Testis (tissue), 5 donors: Measurements from ENCODE around the gene ANXA6. TPM values are rescaled to one million over a fixed set of nuclear protein-coding genes. Genes with fewer than 3 reads are reported as not detected.

Experiments
- DNase-seq: peaks from one replicate; pipeline ENCODE4 v3.0.0-alpha.2; 2019
- H3K27ac ChIP-seq, 2 donors: fragments of 200-600 bp; sonication (generic); one replicate each; pipeline ENCODE4 v1.5.1; 2019
- H3K27me3 ChIP-seq: fragments of 200-600 bp; sonication (generic); one replicate; pipeline ENCODE4 v1.5.1; 2019
- H3K36me3 ChIP-seq: fragments of 200-600 bp; sonication (generic); one replicate; pipeline ENCODE4 v1.5.1; 2017; ENCODE audit warnings: low read depth; ENCODE audit errors: missing control alignments
- H3K4me1 ChIP-seq: fragments of 200-600 bp; sonication (generic); one replicate; pipeline ENCODE4 v1.5.1; 2019
- H3K4me3 ChIP-seq, 2 donors: fragments of 200-600 bp; sonication (generic); one replicate each; pipeline ENCODE4 v1.5.1; 2017 to 2019
- H3K9me3 ChIP-seq: fragments of 200-600 bp; sonication (generic); one replicate; pipeline ENCODE4 v1.5.1; 2017
- CTCF ChIP-seq, 3 experiments: fragments of 450-650 bp in 2 of 3; fragments of 200-600 bp in 1 of 3; sonication (generic) in 1 of 3; IDR thresholded peaks; one replicate each; pipeline ENCODE4 v1.5.1; 2016 to 2019; ENCODE audit warnings: antibody characterized with exemption in 3 of 3, mild to moderate bottlenecking in 2 of 3, moderate library complexity in 1 of 3
- POLR2A ChIP-seq: fragments of 450-650 bp; IDR thresholded peaks from one replicate; pipeline ENCODE4 v1.6.1; 2017; ENCODE audit warnings: antibody characterized with exemption, mild to moderate bottlenecking, moderate library complexity
- WGBS, 2 donors: methylation state at CpG; one replicate each; pipeline ENCODE4 v1.1.5; 2018; 5-methylcytosine and 5-hydroxymethylcytosine counted together
- intact Hi-C: fragments of 100-400 bp; cut with DNase I; formaldehyde crosslinking; loops from one replicate; pipeline ENCODE4 v1.15.1; 2023; ENCODE audit warnings: low total_unique reads
- long read RNA-seq, 2 donors: transcript quantifications; one replicate each; lab custom pipeline, GENCODE V29; 2026
- polyA plus RNA-seq: library from polyadenylated mRNA; stranded (reverse); fragments of 350-450 nt; fragmentation: Illumina TruSeq; extraction: RNeasy Lipid Tissue Mini Kit (QIAGEN cat#74804); gene quantifications from one replicate; pipeline ENCODE4 v1.2.3, GENCODE V29; 2014; ENCODE audit warnings: low read depth, low replicate concordance; ENCODE audit not compliant: insufficient read depth
- total RNA-seq, 2 donors: library from RNA; depleted of rRNA; stranded (reverse); fragments of >200 nt; gene quantifications; one replicate each; pipeline ENCODE4 v1.2.3, GENCODE V29; 2016

Gene ANXA6
- total RNA-seq = 100 to 1,000 TPM; 116 to 180 TPM
- 152 TPM for polyA plus RNA-seq
- long read RNA-seq, donor 1, transcript ANXA6-201 (26 exons, 2,593 nt) = major isoform, 51 of 169 reads
- long read RNA-seq, donor 1, partial matches to known transcripts = 102 of 169 reads
- long read RNA-seq, donor 1, other reads (novel, unspliced or antisense) = 14 of 169 reads
- long read RNA-seq, donor 2, transcript ANXA6-201 (26 exons, 2,593 nt) = major isoform, 21 of 60 reads
- long read RNA-seq, donor 2, partial matches to known transcripts = 39 of 60 reads
- long read RNA-seq, donor 2, other reads (novel, unspliced or antisense) = 0 of 60 reads

GRCh38 chr5:151157426-151158286 is at the start of gene ANXA6:
Gene ANXA6 (minus strand): TSS chr5:151157779. CDS start chr5:151147901, 9,878 bp downstream.
- 0 to 1% methylated on average over 10 to 49 of the region's 60 CpGs for WGBS, 2 donors
- peak within 1 kb of the TSS; percentile 83 to 91 for H3K4me3 ChIP-seq
- no peak for TF ChIP-seq POLR2A
- TF ChIP-seq CTCF (IDR thresholded peaks at IDR 0.05) = no peak
- H3K36me3 ChIP-seq = no peaks in the 10 kb centered on the region
- H3K9me3 ChIP-seq = no peaks in the 10 kb centered on the region
- H3K4me1 ChIP-seq = peaks cover 29% of the 10 kb centered on the region
- peak; percentile 92 for DNase-seq
- intact Hi-C loops = no loop called here
- H3K27me3 ChIP-seq = no peaks in the 10 kb centered on the region
- peak within 1 kb of the TSS; percentile 92 for H3K27ac ChIP-seq

- H3K9me3 ChIP-seq = no peaks in the 10 kb centered on the region
- no peak overlapping the region for H3K27ac ChIP-seq
- TF ChIP-seq CTCF (IDR thresholded peaks at IDR 0.05) (no peak), POLR2A (no peak)
These were observed 47.8 kb upstream of the ANXA6 start for GRCh38 chr5:151205411-151205810.

GRCh38 chr5:151204051-151204450 is 46.5 kb upstream of the ANXA6 start:
- no peak for TF ChIP-seq CTCF (IDR thresholded peaks at IDR 0.05)
- no peak for TF ChIP-seq POLR2A
- H3K9me3 ChIP-seq = no peaks in the 10 kb centered on the region
- peaks cover 7% of the 10 kb centered on the region for H3K4me1 ChIP-seq
- WGBS, 2 donors = 78 to 87% methylated on average over 5 of the region's 5 CpGs
- H3K27ac ChIP-seq = no peak overlapping the region
- H3K27me3 ChIP-seq = no peaks in the 10 kb centered on the region
- no peaks in the 10 kb centered on the region for H3K36me3 ChIP-seq
- DNase-seq = no peak
- no peak overlapping the region for H3K4me3 ChIP-seq
- intact Hi-C loops = no loop called here

More at GRCh38 chr5:151205411-151205810, 47.8 kb upstream of the ANXA6 start:
- H3K27me3 ChIP-seq = no peaks in the 10 kb centered on the region
- no peak for DNase-seq
- H3K4me3 ChIP-seq = no peak overlapping the region
- intact Hi-C loops = no loop called here
- no peaks in the 10 kb centered on the region for H3K36me3 ChIP-seq
- 83 to 88% methylated on average over 9 to 10 of the region's 10 CpGs for WGBS, 2 donors
- peaks cover 7% of the 10 kb centered on the region for H3K4me1 ChIP-seq

GRCh38 chr5:151202381-151203139 is 45.0 kb upstream of the ANXA6 start:
- intact Hi-C loops = no loop called here
- Histone ChIP-seq H3K9me3 (no peaks in the 10 kb centered on the region), H3K4me3 (no peak overlapping the region), H3K27ac (no peak overlapping the region), H3K27me3 (no peaks in the 10 kb centered on the region), H3K36me3 (no peaks in the 10 kb centered on the region), H3K4me1 (no peaks in the 10 kb centered on the region)
- WGBS, 2 donors = 85 to 96% methylated on average over 5 of the region's 5 CpGs
- TF ChIP-seq CTCF (IDR thresholded peaks at IDR 0.05) (no peak), POLR2A (no peak)
- no peak for DNase-seq
